Thoracic aorta (tissue), 2 donors: Measurements from ENCODE around the gene KLHL20. TPM values are rescaled to one million over a fixed set of nuclear protein-coding genes. Genes with fewer than 3 reads are reported as not detected.
"Not testable (repeated sequence)": the region's sequence is repeated elsewhere in the genome, so short reads cannot be mapped to it uniquely, and the experiment has no call there.

Experiments
- ATAC-seq: fragments of 150-250 bp; one replicate; pipeline ENCODE4 v1.8.0; 2017; ENCODE audit warnings: low read depth; ENCODE audit not compliant: insufficient number of reproducible peaks, low FRiP score
- DNase-seq: peaks from one replicate; pipeline ENCODE4 v3.0.0-alpha.2; 2020; ENCODE audit warnings: low spot score
- H3K27ac ChIP-seq, 2 donors: fragments of 200-600 bp; sonication (generic); 1 replicate in 1 of 2; 2 replicates in 1 of 2; pipeline ENCODE4 v1.5.1; 2016; ENCODE audit warnings: mild to moderate bottlenecking in 2 of 2, moderate library complexity in 2 of 2
- H3K27me3 ChIP-seq: fragments of 200-600 bp; sonication (generic); replicated peaks from 2 replicates; pipeline ENCODE4 v1.6.0; 2016; ENCODE audit warnings: mild to moderate bottlenecking; ENCODE audit not compliant: insufficient read depth
- H3K36me3 ChIP-seq: fragments of 200-600 bp; sonication (generic); one replicate; pipeline ENCODE4 v1.5.1; 2016
- H3K4me1 ChIP-seq, 2 donors: fragments of 200-600 bp; sonication (generic); 1 replicate in 1 of 2; 2 replicates in 1 of 2; pipeline versions ENCODE4 v1.5.1 to v1.6.0; 2016; ENCODE audit warnings: low read depth in 2 of 2, mild to moderate bottlenecking in 1 of 2; ENCODE audit not compliant: control insufficient read depth in 1 of 2
- H3K4me3 ChIP-seq: fragments of 200-600 bp; sonication (generic); 2 replicates; pipeline ENCODE4 v1.5.1; 2016; ENCODE audit warnings: mild to moderate bottlenecking
- H3K9me3 ChIP-seq: fragments of 200-600 bp; sonication (generic); 2 replicates; pipeline ENCODE4 v1.5.1; 2016
- total RNA-seq, 2 donors: library from RNA; depleted of rRNA; stranded (reverse); fragments of >200 nt; gene quantifications; one replicate each; pipeline versions ENCODE4 v1.1.0 to v1.2.3, GENCODE V29; 2016
- TF ChIP-seq, protein P1 (sequence below): fragments of 200-600 bp; sonication (generic); IDR thresholded peaks from one replicate; pipeline ENCODE4 v1.5.1; 2019; ENCODE audit warnings: antibody characterized with exemption

The KLHL20 gene
- total RNA-seq, 2 donors from 2014 or later: 21.1 to 75.8 TPM

DNA sequence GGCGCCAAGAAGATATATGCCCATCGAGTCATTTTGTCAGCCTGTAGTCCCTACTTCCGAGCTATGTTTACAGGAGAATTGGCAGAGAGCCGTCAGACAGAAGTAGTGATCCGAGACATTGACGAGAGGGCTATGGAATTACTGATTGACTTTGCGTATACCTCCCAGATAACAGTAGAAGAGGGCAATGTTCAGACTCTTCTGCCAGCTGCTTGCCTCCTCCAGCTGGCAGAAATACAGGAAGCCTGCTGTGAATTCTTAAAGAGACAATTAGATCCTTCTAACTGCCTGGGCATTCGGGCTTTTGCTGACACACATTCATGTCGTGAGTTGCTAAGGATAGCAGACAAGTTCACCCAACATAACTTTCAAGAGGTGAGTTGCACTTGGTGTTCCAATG lies 19.1 kb downstream of the KLHL20 start:
- no peaks in the 10 kb centered on the region for H3K27me3 ChIP-seq
- TF ChIP-seq, protein P1, sequence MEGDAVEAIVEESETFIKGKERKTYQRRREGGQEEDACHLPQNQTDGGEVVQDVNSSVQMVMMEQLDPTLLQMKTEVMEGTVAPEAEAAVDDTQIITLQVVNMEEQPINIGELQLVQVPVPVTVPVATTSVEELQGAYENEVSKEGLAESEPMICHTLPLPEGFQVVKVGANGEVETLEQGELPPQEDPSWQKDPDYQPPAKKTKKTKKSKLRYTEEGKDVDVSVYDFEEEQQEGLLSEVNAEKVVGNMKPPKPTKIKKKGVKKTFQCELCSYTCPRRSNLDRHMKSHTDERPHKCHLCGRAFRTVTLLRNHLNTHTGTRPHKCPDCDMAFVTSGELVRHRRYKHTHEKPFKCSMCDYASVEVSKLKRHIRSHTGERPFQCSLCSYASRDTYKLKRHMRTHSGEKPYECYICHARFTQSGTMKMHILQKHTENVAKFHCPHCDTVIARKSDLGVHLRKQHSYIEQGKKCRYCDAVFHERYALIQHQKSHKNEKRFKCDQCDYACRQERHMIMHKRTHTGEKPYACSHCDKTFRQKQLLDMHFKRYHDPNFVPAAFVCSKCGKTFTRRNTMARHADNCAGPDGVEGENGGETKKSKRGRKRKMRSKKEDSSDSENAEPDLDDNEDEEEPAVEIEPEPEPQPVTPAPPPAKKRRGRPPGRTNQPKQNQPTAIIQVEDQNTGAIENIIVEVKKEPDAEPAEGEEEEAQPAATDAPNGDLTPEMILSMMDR: no peak
- no peak overlapping the region for H3K4me3 ChIP-seq
- H3K36me3 ChIP-seq: peaks cover 24% of the 10 kb centered on the region
- ATAC-seq (no peak), DNase-seq (no peak)
- peaks cover 7% of the 10 kb centered on the region for H3K9me3 ChIP-seq
- H3K4me1 ChIP-seq: no peaks in the 10 kb centered on the region
- no peak overlapping the region for H3K27ac ChIP-seq

DNA sequence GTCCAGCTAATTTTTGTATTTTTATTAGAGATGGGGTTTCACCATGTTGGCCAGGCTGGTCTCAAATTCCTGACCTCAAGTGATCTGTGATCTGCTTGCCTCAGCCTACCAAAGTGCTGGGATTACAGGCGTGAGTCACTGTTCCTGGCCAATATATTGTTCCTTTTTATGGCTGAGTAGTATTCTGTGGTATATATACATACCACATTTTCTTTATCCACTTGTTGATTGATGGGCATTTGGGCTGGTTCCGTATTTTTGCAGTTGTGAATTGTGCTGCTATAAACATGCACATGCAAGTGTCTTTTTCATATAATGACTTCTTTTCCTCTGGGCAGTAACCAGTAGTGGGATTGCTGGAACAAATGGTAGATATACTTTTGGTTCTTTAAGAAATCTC lies 21.3 kb downstream of the KLHL20 start:
- not testable (repeated sequence) for H3K27me3 ChIP-seq, H3K9me3 ChIP-seq, DNase-seq, H3K4me3 ChIP-seq, ATAC-seq, H3K4me1 ChIP-seq, H3K27ac ChIP-seq
- H3K36me3 ChIP-seq: peaks cover 24% of the 10 kb centered on the region

DNA sequence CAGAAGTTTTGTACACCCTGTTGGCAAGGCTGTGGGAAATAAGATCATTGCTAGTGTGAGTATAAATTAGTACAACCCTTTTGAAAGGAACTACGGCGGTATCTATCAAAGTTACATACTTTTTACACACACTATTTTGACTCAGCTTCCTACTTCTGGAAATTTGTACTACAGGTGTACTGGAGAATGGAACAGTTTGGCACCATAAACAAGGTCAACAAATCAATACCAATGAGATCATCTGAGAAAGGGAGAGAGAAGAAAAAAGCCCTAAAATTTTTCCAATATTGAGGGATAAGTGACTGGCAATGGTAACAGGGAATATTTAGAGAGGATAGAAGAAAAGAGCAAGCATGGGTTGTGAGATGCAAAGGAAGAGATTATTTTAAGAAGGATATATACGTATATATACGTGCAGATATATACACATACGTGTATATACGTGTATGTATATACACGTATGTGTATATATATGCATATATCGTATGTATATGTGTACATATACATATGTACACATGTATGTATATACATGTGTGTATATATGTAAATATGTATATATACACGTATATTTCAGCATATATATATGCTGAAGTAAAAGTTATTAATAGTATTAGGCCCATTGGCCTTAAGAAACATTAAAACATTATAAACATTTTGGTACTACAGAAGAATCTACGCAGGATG lies 27.6 kb downstream of the KLHL20 start:
- TF ChIP-seq, protein P1: no peak
- ATAC-seq: no peak
- Histone ChIP-seq H3K4me3 (no peak overlapping the region), H3K9me3 (no peaks in the 10 kb centered on the region), H3K4me1 (no peaks in the 10 kb centered on the region), H3K27ac (no peak overlapping the region), H3K36me3 (peaks cover 7% of the 10 kb centered on the region), H3K27me3 (no peaks in the 10 kb centered on the region)
- no peak for DNase-seq

DNA sequence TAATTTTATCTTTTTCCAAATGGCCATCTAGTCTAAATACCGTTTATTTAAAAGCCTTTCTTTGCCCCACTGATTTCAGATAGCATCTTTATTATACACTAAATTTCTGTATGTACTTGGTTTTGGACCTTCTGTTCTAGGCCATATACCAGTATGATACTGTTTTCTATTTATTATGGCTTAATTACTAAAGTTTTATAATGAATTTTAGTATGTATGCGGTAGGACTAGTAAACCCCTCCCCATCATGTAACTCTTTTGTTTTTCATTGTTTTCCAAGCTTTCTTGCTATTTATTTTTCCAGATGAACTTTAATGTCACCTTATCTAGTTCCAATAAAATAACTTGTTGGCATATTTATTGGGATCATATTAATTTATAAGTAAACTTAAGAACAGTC lies 29.9 kb downstream of the KLHL20 start:
- Histone ChIP-seq H3K27me3 (no peaks in the 10 kb centered on the region), H3K4me1 (no peaks in the 10 kb centered on the region), H3K36me3 (peaks cover 7% of the 10 kb centered on the region), H3K27ac (no peak overlapping the region), H3K4me3 (no peak overlapping the region), H3K9me3 (no peaks in the 10 kb centered on the region)
- ATAC-seq: no peak
- TF ChIP-seq, protein P1: no peak
- no peak for DNase-seq

DNA sequence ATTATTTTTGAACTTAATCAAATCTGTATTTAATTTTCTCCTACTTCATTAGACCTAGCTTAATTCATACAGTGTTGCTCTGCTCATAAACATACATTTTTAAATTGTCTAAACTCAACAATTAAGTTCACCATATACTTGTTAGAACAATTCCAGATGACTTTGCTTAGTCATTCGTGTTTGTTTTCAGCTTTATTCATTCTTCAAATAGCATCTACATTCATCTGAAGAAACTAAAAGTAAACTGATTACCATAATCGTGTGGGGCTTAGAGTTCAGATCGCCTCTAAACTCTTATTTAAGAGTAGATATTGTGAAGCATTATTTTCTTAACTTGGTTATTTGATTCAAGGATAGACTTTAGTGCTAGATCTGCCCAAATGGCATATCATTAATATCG lies 34.4 kb downstream of the KLHL20 start:
- ATAC-seq (no peak), DNase-seq (no peak)
- no peaks in the 10 kb centered on the region for H3K9me3 ChIP-seq
- no peak overlapping the region for H3K4me3 ChIP-seq
- TF ChIP-seq, protein P1: no peak
- no peaks in the 10 kb centered on the region for H3K27me3 ChIP-seq
- H3K36me3 ChIP-seq: peaks cover 11% of the 10 kb centered on the region
- no peak overlapping the region for H3K27ac ChIP-seq
- H3K4me1 ChIP-seq: no peaks in the 10 kb centered on the region

DNA sequence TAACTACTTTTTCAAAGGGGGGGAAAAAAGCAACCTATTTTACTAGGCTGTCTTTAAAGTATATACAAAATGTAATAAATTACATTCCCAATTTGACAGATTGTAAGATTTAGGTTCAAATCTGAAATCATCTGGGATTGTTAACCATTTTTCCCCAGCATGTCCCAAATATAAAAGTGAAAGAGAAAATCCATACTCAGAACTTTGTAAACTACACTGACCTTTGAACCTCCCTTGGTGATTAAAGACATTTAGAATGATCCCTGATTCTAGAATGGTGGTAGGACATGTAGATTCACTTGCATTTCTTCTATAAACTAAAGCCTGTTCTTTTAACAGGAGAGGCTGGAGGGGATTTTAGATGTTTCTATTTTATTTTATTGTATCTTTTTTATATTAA lies 39.0 kb downstream of the KLHL20 start:
- no peak for ATAC-seq
- Histone ChIP-seq H3K36me3 (peaks cover 39% of the 10 kb centered on the region), H3K4me3 (no peak overlapping the region)

More for the DNA sequence above, 39.0 kb downstream of the KLHL20 start:
- Histone ChIP-seq H3K27ac (no peak overlapping the region), H3K4me1 (no peaks in the 10 kb centered on the region), H3K9me3 (no peaks in the 10 kb centered on the region), H3K27me3 (no peaks in the 10 kb centered on the region)
- DNase-seq: no peak
- TF ChIP-seq, protein P1: no peak
